Spinal cord (tissue), 10 donors: ENCODE results near the gene ALDH2. TPM values are rescaled to one million over a fixed set of nuclear protein-coding genes. Genes with fewer than 3 reads are reported as not detected.
A peak's percentile ranks its signal among the peaks of the same experiment; 100 is the strongest.
"Not testable (repeated sequence)": the region's sequence is repeated elsewhere in the genome, so short reads cannot be mapped to it uniquely, and the experiment has no call there.

ENCODE experiments used
- DNase-seq, 6 donors: peaks; one replicate each; pipeline versions ENCODE4 v3.0.0 to v3.0.0-alpha.2; 2013 to 2015; ENCODE audit warnings: low spot score in 6 of 6, low read depth in 4 of 6
- H3K27ac ChIP-seq: one replicate; pipeline ENCODE4 v1.5.1; 2013; ENCODE audit warnings: low read depth, low read length, control low read depth
- H3K27me3 ChIP-seq: one replicate; pipeline ENCODE4 v1.6.1; 2013; ENCODE audit warnings: low read length; ENCODE audit not compliant: control insufficient read depth, insufficient read depth
- H3K36me3 ChIP-seq: one replicate; pipeline ENCODE4 v1.6.1; 2013; ENCODE audit warnings: low read length; ENCODE audit not compliant: control insufficient read depth, insufficient read depth
- H3K4me1 ChIP-seq: one replicate; pipeline ENCODE4 v1.6.1; 2013; ENCODE audit warnings: low read length; ENCODE audit not compliant: control insufficient read depth, insufficient read depth
- H3K4me3 ChIP-seq: one replicate; pipeline ENCODE4 v1.5.1; 2013; ENCODE audit warnings: low read depth, low read length, control low read depth
- H3K9me3 ChIP-seq: one replicate; pipeline ENCODE4 v1.6.1; 2013; ENCODE audit warnings: low read length; ENCODE audit not compliant: control insufficient read depth, insufficient read depth
- WGBS: methylation state at CpG from one replicate; pipeline ENCODE4 v1.1.5; 2013; ENCODE audit warnings: missing lambda C conversion rate; ENCODE audit not compliant: insufficient coverage; 5-methylcytosine and 5-hydroxymethylcytosine counted together
- polyA plus RNA-seq, 2 donors: library from polyadenylated mRNA; unstranded; fragments of 120-200 nt; gene quantifications; one replicate each; pipeline ENCODE4 v1.2.1, GENCODE V29; 2013; ENCODE audit not compliant: insufficient read length in 2 of 2
- total RNA-seq, 2 donors: library from RNA; depleted of rRNA in 1 of 2; stranded (reverse); fragments of 120-200 nt in 1 of 2; fragments of >200 nt in 1 of 2; gene quantifications; one replicate each; pipeline versions ENCODE4 v1.2.3 to v1.2.4, GENCODE V29; 2013 to 2014
- donor health status: healthy.

Gene ALDH2
- total and polyA plus RNA-seq, 4 donors, result 45.4 to 172 (median 108) TPM

DNA sequence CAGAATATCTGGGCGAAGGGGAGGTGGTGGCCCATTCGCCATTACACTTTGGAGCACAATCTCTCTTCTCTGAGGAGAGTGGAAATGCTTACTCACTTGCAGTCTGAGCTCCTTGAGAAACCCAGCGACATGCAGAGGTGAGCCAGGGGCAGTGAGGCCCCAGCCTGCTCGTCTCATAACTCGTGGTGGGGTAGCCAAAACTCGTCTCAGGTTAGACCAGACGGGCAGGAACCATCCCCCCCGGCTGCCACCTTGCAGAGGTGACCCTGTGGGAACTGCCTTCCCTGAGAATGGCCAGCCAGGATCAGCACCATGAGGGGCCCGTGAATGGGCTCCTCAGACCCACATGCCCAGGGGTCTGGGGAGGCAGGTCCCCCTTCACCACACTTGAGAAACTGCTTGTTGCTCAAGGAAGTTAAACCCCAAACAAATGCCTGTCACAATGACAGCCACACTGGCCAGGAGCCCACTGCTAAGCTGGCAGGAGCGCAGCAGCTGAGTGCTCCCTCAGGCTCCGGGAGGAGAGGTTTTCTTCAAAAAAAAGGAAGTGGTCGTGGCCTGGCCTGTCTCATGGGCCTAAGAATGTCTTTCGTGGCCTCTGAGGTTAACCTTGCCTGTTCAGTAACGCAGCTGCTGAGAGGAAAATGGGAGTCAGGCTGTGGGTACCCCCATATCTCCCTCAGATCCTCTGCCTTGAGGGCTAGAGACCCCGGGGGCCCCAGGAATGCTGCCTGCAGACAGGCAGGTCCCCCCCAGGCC lies 9.2 kb upstream of the ALDH2 start:
- no peak overlapping the region for H3K4me3 ChIP-seq
- WGBS, result 72% methylated on average over 13 of the region's 15 CpGs
- H3K27ac ChIP-seq, result peak overlapping the region; percentile 40
- no peaks in the 10 kb centered on the region for H3K27me3 ChIP-seq
- H3K4me1 ChIP-seq, result peaks cover 41% of the 10 kb centered on the region
- peak in 2 of 6 donors; percentile 17 to 83 for DNase-seq
- no peaks in the 10 kb centered on the region for H3K9me3 ChIP-seq
- H3K36me3 ChIP-seq, result peaks cover 59% of the 10 kb centered on the region

DNA sequence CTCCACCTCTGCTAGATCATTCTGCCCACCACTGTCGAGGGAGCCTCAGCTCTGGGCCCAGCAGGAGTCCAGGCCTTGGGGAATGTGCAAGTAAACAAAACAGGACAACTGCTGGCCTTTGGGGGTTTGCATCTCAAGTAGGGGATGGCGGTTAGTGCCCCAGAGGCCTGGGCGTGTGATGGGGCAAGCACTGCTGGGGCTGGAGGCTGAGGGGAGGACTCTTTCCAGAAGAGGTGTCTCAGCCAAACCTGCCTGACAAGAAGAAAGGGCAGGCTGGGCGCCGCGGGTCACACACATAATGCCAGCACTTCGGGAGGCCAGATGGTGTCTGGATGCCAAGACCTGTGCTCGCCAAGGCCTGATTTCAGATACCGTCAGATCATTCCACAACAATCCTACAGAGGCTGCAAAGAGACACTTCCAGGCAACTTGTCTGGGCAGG lies 8.6 kb upstream of the ALDH2 start:
- no peak overlapping the region for H3K4me3 ChIP-seq
- peak in 1 of 6 donors; percentile 58 for DNase-seq
- peaks cover 41% of the 10 kb centered on the region for H3K4me1 ChIP-seq
- no peaks in the 10 kb centered on the region for H3K27me3 ChIP-seq
- WGBS, result 65% methylated on average over 8 of the region's 9 CpGs
- peak overlapping the region; percentile 40 for H3K27ac ChIP-seq
- peaks cover 56% of the 10 kb centered on the region for H3K36me3 ChIP-seq
- no peaks in the 10 kb centered on the region for H3K9me3 ChIP-seq

DNA sequence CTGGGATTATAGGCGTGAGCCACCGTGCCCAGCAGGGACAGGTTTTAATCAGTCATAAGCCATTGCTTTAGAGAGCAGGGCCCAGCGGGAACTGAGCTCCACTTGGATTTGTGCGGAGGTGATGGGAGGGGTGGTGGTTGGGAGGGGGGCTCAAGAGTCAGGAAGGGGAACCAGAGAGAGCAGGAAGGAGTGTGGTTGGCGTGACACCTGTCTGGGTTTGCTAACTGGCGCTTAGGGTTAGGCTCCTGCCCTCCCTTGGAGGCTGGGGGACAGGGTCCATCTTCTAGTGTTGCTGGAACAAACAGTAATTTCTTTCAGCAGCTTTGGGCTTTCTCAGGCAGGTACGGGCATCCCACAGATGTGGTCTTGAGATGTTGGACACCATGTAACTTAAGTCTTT lies 7.5 kb upstream of the ALDH2 start:
- no peak overlapping the region for H3K27ac ChIP-seq
- H3K4me1 ChIP-seq, result peaks cover 36% of the 10 kb centered on the region
- H3K27me3 ChIP-seq, result no peaks in the 10 kb centered on the region
- 93% methylated on average over 7 of the region's 7 CpGs for WGBS
- H3K9me3 ChIP-seq, result no peaks in the 10 kb centered on the region
- peaks cover 46% of the 10 kb centered on the region for H3K36me3 ChIP-seq
- no peak overlapping the region for H3K4me3 ChIP-seq
- DNase-seq, result no peak

DNA sequence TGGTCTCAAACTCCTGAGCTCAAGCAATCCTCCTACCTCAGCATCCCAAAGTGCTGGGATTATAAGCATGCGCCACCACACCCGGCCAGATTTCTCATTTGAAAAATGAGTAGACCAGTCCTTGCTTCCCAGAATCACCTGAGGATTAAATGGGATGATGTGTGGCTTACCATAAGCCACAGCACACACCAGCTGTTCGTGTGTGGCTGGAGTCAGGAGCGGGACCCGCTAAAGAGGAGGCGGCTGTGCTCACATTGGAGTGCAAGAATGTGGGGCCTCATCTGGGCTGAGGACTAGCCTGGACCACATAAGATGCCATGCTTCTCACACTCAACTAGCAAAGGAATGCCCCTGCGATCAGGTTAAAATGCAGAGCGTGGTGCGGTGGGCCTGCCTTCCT lies 6.7 kb upstream of the ALDH2 start:
- Histone ChIP-seq H3K4me3 (no peak overlapping the region), H3K9me3 (no peaks in the 10 kb centered on the region), H3K4me1 (peaks cover 30% of the 10 kb centered on the region), H3K36me3 (peaks cover 39% of the 10 kb centered on the region), H3K27ac (no peak overlapping the region), H3K27me3 (no peaks in the 10 kb centered on the region)
- DNase-seq, result no peak
- 68% methylated on average over 5 of the region's 9 CpGs for WGBS

DNA sequence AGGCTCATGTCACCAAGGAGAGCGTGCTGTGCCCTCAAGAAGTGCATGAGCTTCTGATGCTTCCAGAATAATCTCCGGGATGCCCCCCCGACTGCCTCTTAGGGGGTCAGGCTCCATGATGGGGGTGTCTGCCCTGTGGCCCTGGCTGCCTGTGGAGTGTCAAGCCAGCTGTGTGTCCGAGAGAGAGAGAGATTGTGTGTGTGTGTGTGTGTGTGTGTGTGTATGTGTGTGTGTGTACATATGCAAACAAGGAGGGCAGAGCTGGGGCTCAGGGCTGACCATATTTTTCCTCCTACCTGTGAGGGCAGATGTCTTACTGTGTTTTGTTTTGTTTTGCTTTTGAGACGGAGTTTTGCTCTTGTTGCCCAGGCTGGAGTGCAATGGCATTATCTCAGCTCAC lies 5.6 kb upstream of the ALDH2 start:
- no peaks in the 10 kb centered on the region for H3K9me3 ChIP-seq
- peaks cover 28% of the 10 kb centered on the region for H3K36me3 ChIP-seq
- H3K27ac ChIP-seq, result no peak overlapping the region
- no peaks in the 10 kb centered on the region for H3K27me3 ChIP-seq
- no peak overlapping the region for H3K4me3 ChIP-seq
- 72% methylated on average over 5 of the region's 5 CpGs for WGBS
- peaks cover 31% of the 10 kb centered on the region for H3K4me1 ChIP-seq
- DNase-seq, result no peak

DNA sequence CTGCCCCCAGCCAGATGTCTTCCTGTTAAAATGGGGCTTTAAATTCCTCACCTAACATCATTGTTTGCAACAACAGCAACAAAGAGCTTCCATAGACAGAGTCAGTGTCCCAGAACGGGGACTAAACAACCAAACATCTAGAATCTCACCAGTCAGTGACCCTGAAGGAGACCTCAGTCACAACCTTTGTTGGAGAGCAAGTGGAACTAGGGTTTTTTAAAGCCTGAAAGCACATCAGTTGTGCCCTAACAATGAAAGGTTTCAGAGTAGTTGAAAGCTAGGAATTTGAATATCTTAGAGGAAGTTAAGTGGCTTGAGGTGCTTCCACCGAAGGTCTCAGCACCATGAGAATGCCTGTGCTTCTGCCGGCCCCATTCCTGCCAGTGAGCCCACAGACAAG lies 5.0 kb upstream of the ALDH2 start:
- Histone ChIP-seq H3K27me3 (no peaks in the 10 kb centered on the region), H3K36me3 (peaks cover 22% of the 10 kb centered on the region), H3K27ac (no peak overlapping the region), H3K4me3 (no peak overlapping the region), H3K9me3 (no peaks in the 10 kb centered on the region), H3K4me1 (peaks cover 29% of the 10 kb centered on the region)
- WGBS, result 20% methylated on average over 2 of the region's 3 CpGs
- no peak for DNase-seq

DNA sequence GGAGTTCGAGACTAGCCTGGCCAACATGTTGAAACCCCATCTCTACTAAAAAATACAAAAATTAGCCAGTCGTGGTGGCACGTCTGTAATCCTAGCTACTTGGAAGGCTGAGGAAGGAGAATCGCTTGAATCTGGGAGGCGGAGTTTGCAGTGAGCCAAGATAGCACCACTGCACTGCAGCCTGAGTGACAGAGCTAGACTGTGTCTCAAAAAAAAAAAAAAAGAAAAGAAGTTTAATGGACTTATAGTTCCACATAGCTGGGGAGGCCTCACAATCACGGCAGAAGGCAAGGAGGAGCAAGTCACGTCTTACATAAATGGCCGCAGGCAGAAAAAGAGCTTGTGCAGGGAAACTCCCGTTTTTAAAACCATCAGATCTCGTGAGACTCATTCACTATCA lies 3.2 kb upstream of the ALDH2 start:
- not testable (repeated sequence) for H3K27me3 ChIP-seq, H3K9me3 ChIP-seq, H3K4me3 ChIP-seq, DNase-seq, H3K27ac ChIP-seq, H3K36me3 ChIP-seq
- 78% methylated on average over 5 of the region's 10 CpGs for WGBS
- H3K4me1 ChIP-seq, result peaks cover 23% of the 10 kb centered on the region

DNA sequence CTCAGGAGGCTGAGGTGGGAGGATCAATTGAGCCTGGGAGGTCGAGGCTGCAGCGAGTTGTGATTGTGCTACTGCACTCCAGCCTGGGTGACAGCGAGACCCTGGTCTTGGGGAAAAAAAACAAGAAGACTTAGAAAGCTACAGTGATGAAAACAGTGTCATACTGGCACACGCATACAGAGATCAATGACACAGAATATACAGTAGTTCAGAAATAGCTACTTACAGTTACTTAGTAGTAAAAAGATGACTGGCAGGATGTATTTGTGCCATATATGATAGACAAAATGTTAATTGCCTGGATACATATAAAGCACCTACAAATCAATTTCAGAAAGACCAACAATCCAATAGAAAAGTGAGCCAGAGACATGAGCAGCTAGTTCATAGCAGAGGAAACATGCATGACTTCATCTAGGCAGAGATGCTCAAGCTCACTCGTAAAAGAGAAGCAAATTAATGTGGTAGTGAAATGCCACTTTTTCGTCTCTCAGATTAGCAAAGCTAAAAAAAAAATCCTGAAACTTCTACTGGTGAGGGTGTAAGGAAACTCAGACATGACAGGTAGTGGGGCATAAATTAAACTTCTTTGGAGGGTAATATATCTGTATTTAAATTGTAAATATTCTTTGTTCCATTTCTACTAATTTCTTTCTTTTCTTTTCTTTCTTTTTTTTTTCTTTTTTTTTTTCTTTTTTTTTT lies 2.5 kb upstream of the ALDH2 start:
- Histone ChIP-seq H3K36me3 (peaks cover 2% of the 10 kb centered on the region), H3K4me3 (no peak overlapping the region), H3K27me3 (no peaks in the 10 kb centered on the region), H3K27ac (no peak overlapping the region), H3K9me3 (no peaks in the 10 kb centered on the region), H3K4me1 (peaks cover 23% of the 10 kb centered on the region)
- WGBS, result no CpG with 5 or more reads among the region's 6 CpGs
- no peak for DNase-seq

DNA sequence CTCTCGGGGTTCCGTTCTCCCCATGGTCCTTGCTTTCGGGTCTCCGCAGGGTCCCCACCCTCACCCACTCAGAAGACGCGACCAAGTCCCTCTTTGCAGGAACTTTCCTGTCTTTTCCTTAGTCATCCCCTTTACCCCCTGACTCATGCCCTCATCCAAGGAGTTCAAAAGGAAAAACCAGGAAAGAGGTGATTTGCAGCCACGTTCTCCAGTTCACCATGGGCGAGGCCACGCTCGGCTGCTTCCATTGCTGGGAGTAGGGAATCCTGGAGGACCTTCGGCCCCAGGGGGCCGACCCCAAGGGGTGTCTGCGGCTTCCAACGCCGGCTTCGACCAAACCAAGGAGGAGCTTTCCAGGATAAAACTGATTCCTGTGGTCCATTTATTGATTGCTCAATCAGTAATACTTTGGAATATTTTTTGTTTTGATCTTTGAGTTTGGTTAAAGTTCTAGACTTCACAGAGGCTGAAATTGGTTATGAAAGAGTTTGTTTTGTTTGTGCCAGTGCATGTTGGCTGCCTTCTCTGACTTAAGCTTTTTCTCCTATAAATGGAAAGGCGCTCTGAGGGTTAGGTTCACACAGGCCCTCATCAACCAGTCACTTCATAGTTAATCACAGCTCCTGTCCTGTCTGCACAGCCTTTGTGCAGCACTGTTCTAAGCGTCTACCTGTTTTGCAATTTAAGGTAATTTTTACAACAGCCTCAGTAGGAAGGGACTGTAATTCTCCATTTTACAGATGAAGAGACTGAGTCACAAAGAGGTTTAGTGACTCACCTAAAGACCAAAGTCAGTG lies 827 bp downstream of the ALDH2 start:
- no peaks in the 10 kb centered on the region for H3K27me3 ChIP-seq
- WGBS, result 7% methylated on average over 17 of the region's 18 CpGs
- H3K36me3 ChIP-seq, result no peaks in the 10 kb centered on the region
- no peaks in the 10 kb centered on the region for H3K9me3 ChIP-seq
- peak overlapping the region; percentile 70 for H3K4me3 ChIP-seq
- H3K27ac ChIP-seq, result peak overlapping the region; percentile 67
- peak in 1 of 6 donors; percentile 34 for DNase-seq
- H3K4me1 ChIP-seq, result peaks cover 23% of the 10 kb centered on the region
